H1 (cell line): ENCODE data around the gene CHMP4A. TPM values are rescaled to one million over a fixed set of nuclear protein-coding genes. Genes with fewer than 3 reads are reported as not detected.

ENCODE experiments used
- KDM1A ChIP-seq: fragments of 200-600, 300-600 bp; sonication (generic); IDR thresholded peaks from 2 replicates; pipeline ENCODE4 v1.7.1; 2016; ENCODE audit warnings: mild to moderate bottlenecking, low read length, borderline replicate concordance
- polyA plus RNA-seq, 7 experiments: library from polyadenylated mRNA; depleted of rRNA in 3 of 7; stranded (reverse) in 5 of 7; unstranded in 2 of 7; fragments of >200 nt in 5 of 7; fragments of 200-250 nt in 2 of 7; gene quantifications; 1 replicate in 5 of 7; 2 replicates in 1 of 7; 4 replicates in 1 of 7; pipeline versions ENCODE4 v1.2.1 to v1.2.3, GENCODE V29; 2011 to 2013; ENCODE audit warnings: missing spikeins in 2 of 7, mixed read lengths in 2 of 7
- total RNA-seq: library from RNA; stranded (reverse); fragmentation: NEBNext Ultra II Directional; extraction: Animal tissue kit (Norgen Biotek cat#: 25700); gene quantifications from 2 replicates; pipeline ENCODE4 v1.2.1, GENCODE V29; 2021

Gene CHMP4A
- total and polyA plus RNA-seq, 2 of the 8 experiments (the other 6 are each of a cell fraction or from before 2014, with no cell fraction given): 32.9 to 37.6 TPM

DNA sequence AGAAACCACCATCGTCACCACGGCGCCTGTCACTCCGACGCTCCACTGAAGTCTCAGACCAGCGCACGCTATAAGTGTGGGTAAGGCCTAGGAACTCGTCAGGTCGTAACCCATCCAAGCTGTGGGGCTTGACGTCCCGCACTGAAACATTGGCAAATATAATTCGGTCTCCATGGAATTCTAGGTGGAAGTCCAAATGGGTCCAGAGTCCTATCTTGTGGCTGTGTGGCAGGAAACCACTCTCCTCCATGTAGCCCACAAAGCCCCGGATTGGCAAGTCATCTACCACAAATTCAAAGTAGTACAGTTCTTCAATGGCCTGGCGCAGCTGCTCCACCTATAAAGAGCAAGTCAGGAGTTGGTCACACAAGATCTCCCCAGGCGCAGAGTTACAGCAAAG is 20.4 kb downstream of the CHMP4A start (continued):
- no peak for TF ChIP-seq KDM1A
